ENCODE data around the gene NR1H3. TPM values are rescaled to one million over a fixed set of nuclear protein-coding genes. Genes with fewer than 3 reads are reported as not detected.

Gene NR1H3
- total RNA-seq, 2 experiments from 2014 or later = 8.4 to 10.0 TPM

- Mint-ChIP-seq H3K27ac (peak overlapping the region; percentile 95), H3K27me3 (no peaks in the 10 kb centered on the region)
- no peak for DNase-seq
Measured at GRCh38 chr11:47247502-47247901, 10.3 kb upstream of the NR1H3 start.

DNA sequence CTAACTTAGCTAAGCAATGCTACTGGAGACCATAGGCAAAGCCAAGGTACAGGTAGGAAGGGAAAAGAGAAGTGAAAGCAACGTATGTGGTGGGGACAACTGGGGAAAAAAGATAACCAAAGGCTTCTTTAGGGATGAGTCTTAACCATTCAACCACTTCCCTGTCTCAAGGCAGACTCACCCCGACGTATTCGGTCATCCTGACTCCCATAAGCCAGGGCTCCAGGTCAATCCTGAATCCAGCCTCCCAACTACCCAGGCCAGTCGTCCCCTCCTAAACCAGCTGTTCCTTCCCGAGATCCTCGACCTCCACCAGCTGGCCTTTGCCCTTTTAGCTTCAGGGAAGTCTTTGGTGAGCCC lies 9.5 kb upstream of the NR1H3 start:
- H3K9me3 Mint-ChIP-seq = no peaks in the 10 kb centered on the region
- no peak for DNase-seq
- ChIA-PET CTCF (interaction anchor here (0.7 to 4.7 kb wide), 19 partner anchors 11 to 207 kb away, joined by 3 to 48 read pairs (median 3); partner anchors contain the start of gene NR1H3), POLR2A (interaction anchor here (0.6 to 1.4 kb wide), 6 partner anchors 12 to 61 kb away, joined by 3 to 9 read pairs (median 4); partner anchors contain the start of gene DDB2)
- no peaks in the 10 kb centered on the region for H3K27me3 Mint-ChIP-seq
- H3K4me1 Mint-ChIP-seq = peaks cover 24% of the 10 kb centered on the region
- H3K27ac Mint-ChIP-seq = peak overlapping the region; percentile 95
- H3K36me3 Mint-ChIP-seq (ENCODE audit: low read depth) = peaks cover 22% of the 10 kb centered on the region
- peak overlapping the region; percentile 91 for H3K4me3 Mint-ChIP-seq

More at GRCh38 chr11:47247502-47247901, 10.3 kb upstream of the NR1H3 start:
- ChIA-PET CTCF (interaction anchor here (0.6 to 4.7 kb wide), 10 partner anchors 11 to 207 kb away, joined by 3 to 48 read pairs (median 4); partner anchors contain the start of gene NR1H3), POLR2A (no interaction called here)
- peak overlapping the region; percentile 91 for H3K4me3 Mint-ChIP-seq
- H3K9me3 Mint-ChIP-seq = no peaks in the 10 kb centered on the region
- H3K4me1 Mint-ChIP-seq = peaks cover 24% of the 10 kb centered on the region
- H3K36me3 Mint-ChIP-seq (ENCODE audit: low read depth) = peaks cover 28% of the 10 kb centered on the region

- CTCF ChIA-PET = interaction anchor here (0.7 to 4.7 kb wide), 18 partner anchors 11 to 206 kb away, joined by 3 to 48 read pairs (median 3); partner anchors contain the start of genes DDB2 and NR1H3
- no peaks in the 10 kb centered on the region for H3K27me3 Mint-ChIP-seq
- H3K4me3 Mint-ChIP-seq = peak within 1 kb of the TSS; percentile 91
- H3K27ac Mint-ChIP-seq = peak within 1 kb of the TSS; percentile 95
- POLR2A ChIA-PET = interaction anchor here (0.5 to 1.4 kb wide), 7 partner anchors 12 to 62 kb away, joined by 3 to 9 read pairs (median 4); partner anchors contain the start of gene DDB2
- peaks cover 17% of the 10 kb centered on the region for H3K36me3 Mint-ChIP-seq (ENCODE audit: low read depth)
- H3K9me3 Mint-ChIP-seq = no peaks in the 10 kb centered on the region
- peaks cover 24% of the 10 kb centered on the region for H3K4me1 Mint-ChIP-seq
- DNase-seq = peak; percentile 90
Measured at GRCh38 chr11:47248664-47249377, 9.0 kb upstream of the NR1H3 start, which contains the start of gene ACP2. Gene ACP2 (minus strand): TSS chr11:47248814. CDS start chr11:47248789, 25 bp downstream.

GRCh38 chr11:47249378-47249715 lies 8.4 kb upstream of the NR1H3 start:
- DNase-seq = no peak
- Mint-ChIP-seq H3K36me3 (ENCODE audit: low read depth) (peaks cover 16% of the 10 kb centered on the region), H3K9me3 (no peaks in the 10 kb centered on the region), H3K4me3 (peak overlapping the region; percentile 91), H3K27ac (peak overlapping the region; percentile 95), H3K4me1 (peaks cover 24% of the 10 kb centered on the region), H3K27me3 (no peaks in the 10 kb centered on the region)
- POLR2A ChIA-PET = interaction anchor here (1.3 to 1.4 kb wide), 2 partner anchors 13 to 35 kb away, joined by 4 to 9 read pairs; partner anchors contain the start of gene DDB2
- CTCF ChIA-PET = interaction anchor here (0.7 to 4.7 kb wide), 6 partner anchors 10 to 72 kb away, joined by 3 to 48 read pairs (median 7); partner anchors contain the start of genes DDB2 and NR1H3

DNA sequence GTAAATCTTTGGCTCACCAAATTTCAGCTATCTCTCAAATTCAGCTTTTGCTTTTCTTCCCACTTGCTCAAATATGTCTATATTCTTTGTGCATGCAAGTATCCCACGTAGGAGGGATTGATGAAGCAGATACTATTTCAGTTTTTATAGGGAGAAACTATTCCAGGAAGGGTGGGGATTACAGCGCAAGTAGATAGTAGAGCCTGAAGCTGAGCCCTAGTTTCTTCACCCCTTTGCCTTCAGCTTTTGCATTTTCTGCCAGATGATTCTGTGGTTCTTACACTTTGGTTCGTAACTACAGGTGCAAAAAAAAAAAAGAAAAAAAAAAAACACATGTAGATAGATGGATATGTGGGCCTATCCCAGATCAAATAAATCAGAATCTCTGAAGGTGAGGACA lies 6.0 kb upstream of the NR1H3 start:
- H3K27me3 Mint-ChIP-seq = no peaks in the 10 kb centered on the region
- peaks cover 30% of the 10 kb centered on the region for H3K4me1 Mint-ChIP-seq
- DNase-seq = no peak
- POLR2A ChIA-PET = no interaction called here
- H3K9me3 Mint-ChIP-seq = no peaks in the 10 kb centered on the region
- peaks cover 7% of the 10 kb centered on the region for H3K36me3 Mint-ChIP-seq (ENCODE audit: low read depth)
- no peak overlapping the region for H3K27ac Mint-ChIP-seq
- CTCF ChIA-PET = interaction anchor here (0.7 to 1.1 kb wide), 3 partner anchors 16 to 84 kb away, joined by 3 read pairs; no protein-coding TSS in a partner anchor
- H3K4me3 Mint-ChIP-seq = no peak overlapping the region

GRCh38 chr11:47253660-47254059 lies 4.1 kb upstream of the NR1H3 start:
- Mint-ChIP-seq H3K36me3 (ENCODE audit: low read depth) (no peaks in the 10 kb centered on the region), H3K9me3 (no peaks in the 10 kb centered on the region), H3K4me1 (peaks cover 22% of the 10 kb centered on the region), H3K27ac (no peak overlapping the region), H3K27me3 (no peaks in the 10 kb centered on the region), H3K4me3 (no peak overlapping the region)
- ChIA-PET CTCF (interaction anchor here (1.2 to 1.4 kb wide), 2 partner anchors 9 to 10 kb away, joined by 4 to 6 read pairs; no protein-coding TSS in a partner anchor), POLR2A (no interaction called here)
- DNase-seq = no peak

GRCh38 chr11:47254386-47254785 lies 3.4 kb upstream of the NR1H3 start:
- ChIA-PET CTCF (interaction anchor here (1.2 to 1.4 kb wide), 2 partner anchors 9 to 10 kb away, joined by 4 to 6 read pairs; no protein-coding TSS in a partner anchor), POLR2A (no interaction called here)
- DNase-seq = no peak
- no peaks in the 10 kb centered on the region for H3K9me3 Mint-ChIP-seq
- peak overlapping the region; percentile 74 for H3K27ac Mint-ChIP-seq
- H3K4me3 Mint-ChIP-seq = no peak overlapping the region
- no peaks in the 10 kb centered on the region for H3K27me3 Mint-ChIP-seq
- H3K4me1 Mint-ChIP-seq = peaks cover 24% of the 10 kb centered on the region
- no peaks in the 10 kb centered on the region for H3K36me3 Mint-ChIP-seq (ENCODE audit: low read depth)

- H3K36me3 Mint-ChIP-seq (ENCODE audit: low read depth) = no peaks in the 10 kb centered on the region
- CTCF ChIA-PET = interaction anchor here (0.7 to 1.6 kb wide), 2 partner anchors 10 to 88 kb away, joined by 3 to 5 read pairs; no protein-coding TSS in a partner anchor
- POLR2A ChIA-PET = interaction anchor here (0.7 kb wide), 1 partner anchor 10 kb away, joined by 5 read pairs; no protein-coding TSS in a partner anchor
- no peaks in the 10 kb centered on the region for H3K27me3 Mint-ChIP-seq
- H3K4me3 Mint-ChIP-seq = no peak overlapping the region
- no peak overlapping the region for H3K27ac Mint-ChIP-seq
- DNase-seq = no peak
- H3K9me3 Mint-ChIP-seq = no peaks in the 10 kb centered on the region
- peaks cover 26% of the 10 kb centered on the region for H3K4me1 Mint-ChIP-seq
Measured at GRCh38 chr11:47256374-47256773, 1.4 kb upstream of the NR1H3 start.

DNA sequence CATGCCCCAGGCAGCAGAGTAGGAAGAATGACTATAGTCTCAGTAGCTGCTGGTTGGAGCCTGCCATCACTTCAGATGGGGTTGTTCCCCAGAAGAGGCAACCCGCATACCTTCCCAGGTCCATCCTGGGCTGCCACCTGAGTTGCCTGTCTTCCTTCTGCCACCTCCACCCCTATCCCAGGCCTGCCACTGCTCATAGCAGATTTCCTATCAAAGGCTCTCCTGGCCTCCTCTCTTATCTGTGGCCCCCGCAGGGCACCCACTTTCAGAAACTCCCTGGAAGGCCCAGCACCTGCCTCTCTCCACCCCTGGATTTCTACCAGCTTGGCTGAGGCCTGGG lies 649 bp upstream of the NR1H3 start:
- ChIA-PET CTCF (interaction anchor here (0.7 to 5.3 kb wide), 5 partner anchors 9 to 89 kb away, joined by 3 to 48 read pairs (median 4); partner anchors contain the start of gene ACP2), POLR2A (no interaction called here)

GRCh38 chr11:47258317-47258902 lies 614 bp downstream of the NR1H3 start:
- ChIA-PET POLR2A (no interaction called here), CTCF (interaction anchor here (0.6 to 5.3 kb wide), 7 partner anchors 10 to 342 kb away, joined by 3 to 48 read pairs (median 5); partner anchors contain the start of gene ACP2)
- no peak for DNase-seq
- Mint-ChIP-seq H3K27me3 (no peaks in the 10 kb centered on the region), H3K36me3 (ENCODE audit: low read depth) (no peaks in the 10 kb centered on the region), H3K27ac (peak overlapping the region; percentile 64), H3K9me3 (no peaks in the 10 kb centered on the region), H3K4me1 (peaks cover 26% of the 10 kb centered on the region), H3K4me3 (no peak overlapping the region)

More for the DNA sequence above, 649 bp upstream of the NR1H3 start:
- no peak overlapping the region for H3K4me3 Mint-ChIP-seq
- H3K27me3 Mint-ChIP-seq = no peaks in the 10 kb centered on the region
- H3K27ac Mint-ChIP-seq = no peak overlapping the region
- DNase-seq = no peak
- H3K36me3 Mint-ChIP-seq (ENCODE audit: low read depth) = no peaks in the 10 kb centered on the region
- no peaks in the 10 kb centered on the region for H3K9me3 Mint-ChIP-seq
- peaks cover 26% of the 10 kb centered on the region for H3K4me1 Mint-ChIP-seq

DNA sequence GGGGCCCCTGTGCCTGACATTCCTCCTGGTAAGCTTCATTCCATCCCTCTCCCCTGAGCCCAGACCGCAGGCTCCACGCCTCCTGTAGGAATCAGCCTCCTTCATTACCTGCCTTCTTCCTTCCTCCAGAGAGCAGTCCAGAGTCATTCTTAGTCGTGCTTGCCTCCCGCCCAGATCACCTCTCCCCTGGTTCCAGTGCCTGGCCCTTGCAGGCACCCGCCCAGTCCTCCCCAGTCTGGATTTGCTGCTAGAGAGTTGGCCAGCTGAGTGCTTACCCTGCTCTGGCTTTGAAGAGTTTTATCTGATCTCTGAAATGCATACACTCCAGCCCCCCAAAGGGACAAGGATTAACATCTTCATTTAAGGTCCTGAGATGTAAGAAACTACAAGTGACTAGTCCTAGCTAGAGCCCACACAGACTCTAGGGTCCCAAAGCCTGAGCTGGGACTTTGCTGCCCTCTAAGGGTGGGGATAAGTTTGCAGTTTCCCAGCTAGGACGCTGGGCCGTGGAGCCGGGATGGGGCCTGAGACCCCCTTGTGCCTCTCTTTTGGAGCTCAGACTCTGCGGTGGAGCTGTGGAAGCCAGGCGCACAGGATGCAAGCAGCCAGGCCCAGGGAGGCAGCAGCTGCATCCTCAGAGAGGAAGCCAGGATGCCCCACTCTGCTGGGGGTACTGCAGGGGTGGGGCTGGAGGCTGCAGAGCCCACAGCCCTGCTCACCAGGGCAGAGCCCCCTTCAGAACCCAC lies 1.6 kb downstream of the NR1H3 start:
- ChIA-PET POLR2A (no interaction called here), CTCF (interaction anchor here (0.5 to 5.3 kb wide), 16 partner anchors 9 to 367 kb away, joined by 3 to 48 read pairs (median 4); partner anchors contain the start of genes ACP2 and DDB2)
- H3K4me3 Mint-ChIP-seq = no peak overlapping the region
- peak overlapping the region; percentile 28 for H3K27ac Mint-ChIP-seq
- peaks cover 28% of the 10 kb centered on the region for H3K4me1 Mint-ChIP-seq
- peak; percentile 43 for DNase-seq
- H3K27me3 Mint-ChIP-seq = no peaks in the 10 kb centered on the region
- no peaks in the 10 kb centered on the region for H3K9me3 Mint-ChIP-seq
- H3K36me3 Mint-ChIP-seq (ENCODE audit: low read depth) = no peaks in the 10 kb centered on the region

DNA sequence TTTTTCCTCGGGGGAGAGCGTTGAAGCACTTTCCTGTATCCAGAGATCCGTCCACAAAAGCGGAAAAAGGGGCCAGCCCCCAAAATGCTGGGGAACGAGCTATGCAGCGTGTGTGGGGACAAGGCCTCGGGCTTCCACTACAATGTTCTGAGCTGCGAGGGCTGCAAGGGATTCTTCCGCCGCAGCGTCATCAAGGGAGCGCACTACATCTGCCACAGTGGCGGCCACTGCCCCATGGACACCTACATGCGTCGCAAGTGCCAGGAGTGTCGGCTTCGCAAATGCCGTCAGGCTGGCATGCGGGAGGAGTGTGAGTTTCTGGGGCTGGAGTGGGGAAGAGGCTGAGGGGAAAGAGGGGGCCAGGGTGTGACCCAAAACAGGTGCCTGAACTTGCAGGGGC lies 2.6 kb downstream of the NR1H3 start:
- Mint-ChIP-seq H3K9me3 (no peaks in the 10 kb centered on the region), H3K36me3 (ENCODE audit: low read depth) (peaks cover 3% of the 10 kb centered on the region), H3K4me3 (no peak overlapping the region), H3K27ac (peak overlapping the region; percentile 54), H3K4me1 (peaks cover 30% of the 10 kb centered on the region), H3K27me3 (no peaks in the 10 kb centered on the region)
- CTCF ChIA-PET = interaction anchor here (0.6 to 5.3 kb wide), 6 partner anchors 8 to 1052 kb away, joined by 3 to 48 read pairs (median 4); partner anchors contain the start of genes ACP2 and DDB2
- POLR2A ChIA-PET = no interaction called here
- no peak for DNase-seq
